Measurements from ENCODE around the gene GADL1.

DNA sequence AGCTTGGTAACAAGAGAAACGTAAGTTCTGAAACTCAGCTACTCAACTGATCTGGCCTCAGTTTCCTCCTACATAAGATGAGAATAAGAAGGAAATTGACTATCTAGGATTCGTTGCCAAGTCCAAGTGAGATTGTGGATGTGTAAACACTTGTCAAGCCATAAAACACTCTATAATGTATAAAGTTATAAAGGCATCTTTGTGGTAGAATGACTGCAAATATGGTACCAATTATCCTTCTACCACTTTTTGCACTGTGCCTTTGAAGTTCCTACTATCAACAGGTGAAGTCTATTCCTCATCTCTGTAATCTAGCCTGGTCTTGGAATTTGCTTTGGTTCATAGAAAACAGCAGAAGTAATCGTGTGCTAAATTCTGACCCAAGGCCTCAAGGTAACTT is 138.2 kb downstream of the GADL1 start:
- TF ChIP-seq, protein P1, sequence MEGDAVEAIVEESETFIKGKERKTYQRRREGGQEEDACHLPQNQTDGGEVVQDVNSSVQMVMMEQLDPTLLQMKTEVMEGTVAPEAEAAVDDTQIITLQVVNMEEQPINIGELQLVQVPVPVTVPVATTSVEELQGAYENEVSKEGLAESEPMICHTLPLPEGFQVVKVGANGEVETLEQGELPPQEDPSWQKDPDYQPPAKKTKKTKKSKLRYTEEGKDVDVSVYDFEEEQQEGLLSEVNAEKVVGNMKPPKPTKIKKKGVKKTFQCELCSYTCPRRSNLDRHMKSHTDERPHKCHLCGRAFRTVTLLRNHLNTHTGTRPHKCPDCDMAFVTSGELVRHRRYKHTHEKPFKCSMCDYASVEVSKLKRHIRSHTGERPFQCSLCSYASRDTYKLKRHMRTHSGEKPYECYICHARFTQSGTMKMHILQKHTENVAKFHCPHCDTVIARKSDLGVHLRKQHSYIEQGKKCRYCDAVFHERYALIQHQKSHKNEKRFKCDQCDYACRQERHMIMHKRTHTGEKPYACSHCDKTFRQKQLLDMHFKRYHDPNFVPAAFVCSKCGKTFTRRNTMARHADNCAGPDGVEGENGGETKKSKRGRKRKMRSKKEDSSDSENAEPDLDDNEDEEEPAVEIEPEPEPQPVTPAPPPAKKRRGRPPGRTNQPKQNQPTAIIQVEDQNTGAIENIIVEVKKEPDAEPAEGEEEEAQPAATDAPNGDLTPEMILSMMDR (conservative IDR thresholded peaks at IDR 0.05): no peak
- no peak for TF ChIP-seq EZH2 (IDR thresholded peaks at IDR 0.05; ENCODE audit: low read depth)

Data from PC-9 (cell line).